Activated T-helper 2 cell treated with anti-CD3 and anti-CD28 coated beads, Interferon-gamma antibody, Interleukin-2, Interleukin-4, amounts not matched to agents 10 μg/mL and 5 μg/mL and 100 μg/mL, durations not matched to agents 14 hours and 24 hours and 36 hours (primary cell): ENCODE data around the gene C12orf57. TPM values are rescaled to one million over a fixed set of nuclear protein-coding genes. Genes with fewer than 3 reads are reported as not detected.

ENCODE experiments used
- DNase-seq: peaks from one replicate; pipeline ENCODE4 v3.0.0; 2021; ENCODE audit warnings: low spot score
- H3K27ac Mint-ChIP-seq: one replicate; pipeline ENCODE4 v1.8.0; 2021; ENCODE audit warnings: mixed read lengths
- H3K27me3 Mint-ChIP-seq: one replicate; pipeline ENCODE4 v1.8.0; 2021; ENCODE audit warnings: low read depth, mixed read lengths
- H3K36me3 Mint-ChIP-seq: one replicate; pipeline ENCODE4 v1.8.0; 2021; ENCODE audit warnings: low read depth, mixed read lengths
- H3K4me1 Mint-ChIP-seq: one replicate; pipeline ENCODE4 v1.8.0; 2021; ENCODE audit warnings: low read depth, mixed read lengths
- H3K4me3 Mint-ChIP-seq: one replicate; pipeline ENCODE4 v1.8.0; 2021; ENCODE audit warnings: low read depth, mild to moderate bottlenecking, moderate library complexity, mixed read lengths
- H3K9me3 Mint-ChIP-seq: one replicate; pipeline ENCODE4 v1.8.0; 2021; ENCODE audit warnings: mixed read lengths
- intact Hi-C: fragments of 100-400 bp; cut with micrococcal nuclease; formaldehyde crosslinking; loops from one replicate; pipeline ENCODE4 v1.15.1; 2023
- total RNA-seq: library from RNA; stranded (reverse); gene quantifications from 2 replicates; pipeline ENCODE4 v1.2.3, GENCODE V29; 2022

C12orf57 gene
- total RNA-seq, 1 donor from 2014 or later: 173 TPM

- H3K4me1 Mint-ChIP-seq: peaks cover 41% of the 10 kb centered on the region
- no peak for DNase-seq
- intact Hi-C loops: loop anchor here (1.0 to 2.0 kb wide), 3 partner anchors 14 to 169 kb away; partner anchors contain the start of gene C1R
These were observed 20.0 kb upstream of the C12orf57 start for GRCh38 chr12:6923851-6924250.

GRCh38 chr12:6925239-6925539 is 18.6 kb upstream of the C12orf57 start:
- no peak for DNase-seq
- Mint-ChIP-seq H3K36me3 (peaks cover 36% of the 10 kb centered on the region), H3K27me3 (no peaks in the 10 kb centered on the region), H3K4me3 (no peak overlapping the region), H3K9me3 (no peaks in the 10 kb centered on the region), H3K27ac (peak overlapping the region; percentile 56), H3K4me1 (peaks cover 46% of the 10 kb centered on the region)
- intact Hi-C loops: loop anchor here (2.0 kb wide), 2 partner anchors 40 to 168 kb away; partner anchors contain the start of gene C1R

More at GRCh38 chr12:6923851-6924250, 20.0 kb upstream of the C12orf57 start:
- Mint-ChIP-seq H3K36me3 (peaks cover 50% of the 10 kb centered on the region), H3K4me3 (no peak overlapping the region), H3K27me3 (no peaks in the 10 kb centered on the region), H3K9me3 (no peaks in the 10 kb centered on the region), H3K27ac (no peak overlapping the region)

GRCh38 chr12:6925540-6926279 is 18.1 kb upstream of the C12orf57 start:
- H3K36me3 Mint-ChIP-seq: peaks cover 36% of the 10 kb centered on the region
- peaks cover 48% of the 10 kb centered on the region for H3K4me1 Mint-ChIP-seq
- DNase-seq: no peak
- H3K9me3 Mint-ChIP-seq: no peaks in the 10 kb centered on the region
- H3K4me3 Mint-ChIP-seq: peak overlapping the region; percentile 83
- peak overlapping the region; percentile 31 for H3K27ac Mint-ChIP-seq
- no peaks in the 10 kb centered on the region for H3K27me3 Mint-ChIP-seq
- intact Hi-C loops: loop anchor here (2.0 kb wide), 2 partner anchors 39 to 167 kb away; partner anchors contain the start of gene C1R

DNA sequence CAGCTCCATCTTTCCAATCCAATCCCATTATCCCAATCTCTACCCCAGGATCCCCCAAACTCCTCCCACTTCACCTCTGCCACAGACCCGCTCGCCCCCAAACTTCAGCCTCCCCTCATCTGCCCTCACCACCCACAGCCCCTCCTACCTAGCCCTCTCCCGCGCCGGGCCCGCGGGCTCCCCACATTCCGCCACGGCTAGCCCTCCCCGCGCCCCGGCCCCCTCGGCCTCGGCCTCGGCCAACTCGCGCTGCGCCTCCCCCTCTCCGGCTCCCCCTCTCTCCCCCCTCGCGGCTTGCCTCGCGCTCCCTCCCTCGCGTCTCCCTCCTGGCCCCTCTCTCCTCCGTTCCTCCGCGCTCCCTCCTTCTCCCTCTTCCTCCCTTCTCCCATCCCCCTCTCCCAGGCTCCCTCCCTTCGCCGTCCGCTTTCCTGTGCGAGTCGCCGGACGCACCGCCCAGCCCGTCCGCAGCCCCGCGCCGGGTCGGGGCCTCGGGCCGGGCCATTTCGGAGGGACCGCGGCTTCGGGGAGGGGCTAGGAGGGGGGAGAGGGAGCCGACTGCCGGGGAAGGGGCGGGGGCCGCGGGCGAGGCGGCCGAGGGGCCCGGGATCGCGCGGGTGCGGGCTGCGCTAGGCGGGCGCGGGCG is 16.3 kb upstream of the C12orf57 start, which contains the start of gene ATN1:
Gene ATN1, plus strand, starts transcription at position 581 of the 643 bp plus-strand sequence. CDS start 6,043 bp downstream, outside the sequence.
- intact Hi-C loops: no loop called here
- Mint-ChIP-seq H3K36me3 (peaks cover 27% of the 10 kb centered on the region), H3K27ac (peak within 1 kb of the TSS; percentile 91)

GRCh38 chr12:6928022-6928702 is 15.7 kb upstream of the C12orf57 start:
- intact Hi-C loops: no loop called here
- Mint-ChIP-seq H3K36me3 (peaks cover 26% of the 10 kb centered on the region), H3K27me3 (no peaks in the 10 kb centered on the region), H3K4me1 (peaks cover 61% of the 10 kb centered on the region), H3K4me3 (peak overlapping the region; percentile 94), H3K27ac (peak overlapping the region; percentile 85), H3K9me3 (no peaks in the 10 kb centered on the region)
- DNase-seq: no peak

More for the DNA sequence above, 16.3 kb upstream of the C12orf57 start, which contains the start of gene ATN1:
- DNase-seq: no peak
- Mint-ChIP-seq H3K9me3 (no peaks in the 10 kb centered on the region), H3K4me1 (peaks cover 58% of the 10 kb centered on the region), H3K27me3 (no peaks in the 10 kb centered on the region), H3K4me3 (peak within 1 kb of the TSS; percentile 94)

GRCh38 chr12:6928703-6929407 is 15.0 kb upstream of the C12orf57 start:
- H3K9me3 Mint-ChIP-seq: no peaks in the 10 kb centered on the region
- H3K4me1 Mint-ChIP-seq: peaks cover 65% of the 10 kb centered on the region
- intact Hi-C loops: no loop called here
- peak overlapping the region; percentile 94 for H3K4me3 Mint-ChIP-seq
- no peak for DNase-seq
- H3K27ac Mint-ChIP-seq: peak overlapping the region; percentile 85
- H3K36me3 Mint-ChIP-seq: peaks cover 26% of the 10 kb centered on the region
- no peaks in the 10 kb centered on the region for H3K27me3 Mint-ChIP-seq

GRCh38 chr12:6929466-6930452 is 14.1 kb upstream of the C12orf57 start:
- Mint-ChIP-seq H3K36me3 (peaks cover 25% of the 10 kb centered on the region), H3K27me3 (no peaks in the 10 kb centered on the region), H3K4me3 (peak overlapping the region; percentile 94), H3K27ac (peak overlapping the region; percentile 74), H3K4me1 (peaks cover 64% of the 10 kb centered on the region), H3K9me3 (no peaks in the 10 kb centered on the region)
- intact Hi-C loops: no loop called here
- DNase-seq: no peak

GRCh38 chr12:6932766-6933165 is 11.1 kb upstream of the C12orf57 start:
- Mint-ChIP-seq H3K4me3 (peak overlapping the region; percentile 35), H3K27ac (peak overlapping the region; percentile 70), H3K4me1 (peaks cover 66% of the 10 kb centered on the region), H3K9me3 (no peaks in the 10 kb centered on the region), H3K36me3 (peaks cover 48% of the 10 kb centered on the region), H3K27me3 (no peaks in the 10 kb centered on the region)
- DNase-seq: no peak
- intact Hi-C loops: no loop called here

GRCh38 chr12:6934110-6934509 is 9.7 kb upstream of the C12orf57 start:
- intact Hi-C loops: no loop called here
- no peak for DNase-seq
- Mint-ChIP-seq H3K9me3 (no peaks in the 10 kb centered on the region), H3K4me1 (peaks cover 63% of the 10 kb centered on the region), H3K4me3 (peak overlapping the region; percentile 6), H3K36me3 (peaks cover 48% of the 10 kb centered on the region), H3K27me3 (no peaks in the 10 kb centered on the region), H3K27ac (peak overlapping the region; percentile 95)

DNA sequence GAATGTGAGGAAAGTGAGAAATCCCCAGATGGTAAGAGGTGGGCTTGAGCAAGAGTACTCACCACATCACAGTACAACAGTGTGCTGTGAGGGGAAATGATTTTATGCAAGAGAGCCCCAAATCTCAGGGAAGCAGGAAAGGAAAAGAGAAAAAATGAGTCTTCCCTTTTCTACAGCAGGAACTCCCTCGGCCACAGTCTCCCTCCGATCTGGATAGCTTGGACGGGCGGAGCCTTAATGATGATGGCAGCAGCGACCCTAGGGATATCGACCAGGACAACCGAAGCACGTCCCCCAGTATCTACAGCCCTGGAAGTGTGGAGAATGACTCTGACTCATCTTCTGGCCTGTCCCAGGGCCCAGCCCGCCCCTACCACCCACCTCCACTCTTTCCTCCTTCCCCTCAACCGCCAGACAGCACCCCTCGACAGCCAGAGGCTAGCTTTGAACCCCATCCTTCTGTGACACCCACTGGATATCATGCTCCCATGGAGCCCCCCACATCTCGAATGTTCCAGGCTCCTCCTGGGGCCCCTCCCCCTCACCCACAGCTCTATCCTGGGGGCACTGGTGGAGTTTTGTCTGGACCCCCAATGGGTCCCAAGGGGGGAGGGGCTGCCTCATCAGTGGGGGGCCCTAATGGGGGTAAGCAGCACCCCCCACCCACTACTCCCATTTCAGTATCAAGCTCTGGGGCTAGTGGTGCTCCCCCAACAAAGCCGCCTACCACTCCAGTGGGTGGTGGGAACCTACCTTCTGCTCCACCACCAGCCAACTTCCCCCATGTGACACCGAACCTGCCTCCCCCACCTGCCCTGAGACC is 8.2 kb upstream of the C12orf57 start:
- peaks cover 59% of the 10 kb centered on the region for H3K36me3 Mint-ChIP-seq
- H3K27ac Mint-ChIP-seq: peak overlapping the region; percentile 95
- peak overlapping the region; percentile 80 for H3K4me3 Mint-ChIP-seq
- no peaks in the 10 kb centered on the region for H3K27me3 Mint-ChIP-seq
- DNase-seq: no peak
- intact Hi-C loops: no loop called here
- H3K4me1 Mint-ChIP-seq: peaks cover 53% of the 10 kb centered on the region
- no peaks in the 10 kb centered on the region for H3K9me3 Mint-ChIP-seq

DNA sequence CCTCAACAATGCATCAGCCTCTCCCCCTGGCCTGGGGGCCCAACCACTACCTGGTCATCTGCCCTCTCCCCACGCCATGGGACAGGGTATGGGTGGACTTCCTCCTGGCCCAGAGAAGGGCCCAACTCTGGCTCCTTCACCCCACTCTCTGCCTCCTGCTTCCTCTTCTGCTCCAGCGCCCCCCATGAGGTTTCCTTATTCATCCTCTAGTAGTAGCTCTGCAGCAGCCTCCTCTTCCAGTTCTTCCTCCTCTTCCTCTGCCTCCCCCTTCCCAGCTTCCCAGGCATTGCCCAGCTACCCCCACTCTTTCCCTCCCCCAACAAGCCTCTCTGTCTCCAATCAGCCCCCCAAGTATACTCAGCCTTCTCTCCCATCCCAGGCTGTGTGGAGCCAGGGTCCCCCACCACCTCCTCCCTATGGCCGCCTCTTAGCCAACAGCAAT is 7.6 kb upstream of the C12orf57 start:
- intact Hi-C loops: no loop called here

More for the DNA sequence above, 7.6 kb upstream of the C12orf57 start:
- DNase-seq: no peak
- Mint-ChIP-seq H3K27me3 (no peaks in the 10 kb centered on the region), H3K9me3 (no peaks in the 10 kb centered on the region), H3K36me3 (peaks cover 58% of the 10 kb centered on the region), H3K27ac (peak overlapping the region; percentile 95), H3K4me1 (peaks cover 48% of the 10 kb centered on the region), H3K4me3 (peak overlapping the region; percentile 80)
